ENCODE data around the gene GIPC2.
"Not testable (repeated sequence)": the region's sequence is repeated elsewhere in the genome, so short reads cannot be mapped to it uniquely, and the experiment has no call there.

Gene GIPC2

DNA sequence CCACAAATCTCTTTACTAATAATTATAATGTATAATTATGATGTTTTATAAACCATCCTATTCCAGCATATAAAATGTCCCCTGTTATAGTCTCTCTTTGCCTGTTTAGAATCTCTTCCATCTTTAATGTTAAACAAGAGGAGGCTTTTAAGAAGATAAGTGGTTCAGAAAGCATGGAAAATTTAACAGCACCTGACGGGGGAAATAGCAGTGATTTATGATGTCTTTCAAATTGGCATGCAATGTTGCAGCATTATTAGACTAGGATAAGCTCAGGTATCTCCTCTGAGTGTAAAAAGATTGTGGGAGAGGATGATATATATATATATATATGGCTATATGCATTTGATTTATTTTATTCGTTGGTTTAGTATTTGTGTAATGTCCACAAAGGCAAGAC is 24.4 kb downstream of the GIPC2 start:
- DNase-seq, result no peak

DNA sequence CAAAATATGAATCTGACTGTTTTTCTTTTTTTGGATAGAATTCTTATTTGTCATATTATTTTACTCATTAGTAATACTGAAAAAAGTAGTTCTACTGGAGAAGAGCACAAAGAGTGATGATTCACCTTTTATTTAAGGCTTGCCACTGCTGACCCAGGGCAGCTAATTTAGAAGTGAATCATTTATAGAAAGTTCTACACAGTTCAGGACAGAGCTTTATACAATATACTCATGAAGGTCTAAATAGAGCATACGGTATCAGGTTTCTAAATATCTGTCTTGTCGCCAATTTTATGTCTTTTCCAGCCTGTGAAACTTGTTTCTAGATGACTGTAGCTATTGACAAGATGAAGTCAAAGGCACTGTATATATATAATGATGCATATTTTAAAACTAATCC is 25.0 kb downstream of the GIPC2 start:
- no peak for DNase-seq

- DNase-seq, result no peak
Measured at GRCh38 chr1:78071696-78072095, 25.9 kb downstream of the GIPC2 start.

- DNase-seq, result no peak
Measured at GRCh38 chr1:78072216-78072615, 26.4 kb downstream of the GIPC2 start.

- no peak for DNase-seq
Measured at GRCh38 chr1:78073441-78073840, 27.7 kb downstream of the GIPC2 start.

- no peak for DNase-seq
Measured at GRCh38 chr1:78075621-78076020, 29.9 kb downstream of the GIPC2 start.

DNA sequence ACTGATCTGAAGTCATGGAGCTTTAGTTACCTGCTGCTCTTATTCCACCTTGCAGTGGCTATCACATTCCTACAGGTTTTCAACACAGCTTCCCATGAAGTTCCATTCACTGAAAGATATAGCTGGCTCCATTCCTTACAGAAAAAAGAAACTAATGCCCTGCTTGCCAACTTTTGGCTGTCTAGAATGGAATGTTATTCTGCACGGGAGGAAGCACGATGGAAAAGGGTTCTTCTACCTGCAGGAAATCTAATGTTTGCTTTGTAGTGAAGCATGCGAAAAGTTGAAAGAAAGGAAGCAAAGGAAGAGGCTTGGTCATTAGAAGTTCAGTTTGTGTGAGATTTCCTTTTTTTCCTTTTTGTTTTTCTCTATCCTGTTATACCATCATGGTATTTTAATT is 32.6 kb downstream of the GIPC2 start:
- DNase-seq, result no peak

DNA sequence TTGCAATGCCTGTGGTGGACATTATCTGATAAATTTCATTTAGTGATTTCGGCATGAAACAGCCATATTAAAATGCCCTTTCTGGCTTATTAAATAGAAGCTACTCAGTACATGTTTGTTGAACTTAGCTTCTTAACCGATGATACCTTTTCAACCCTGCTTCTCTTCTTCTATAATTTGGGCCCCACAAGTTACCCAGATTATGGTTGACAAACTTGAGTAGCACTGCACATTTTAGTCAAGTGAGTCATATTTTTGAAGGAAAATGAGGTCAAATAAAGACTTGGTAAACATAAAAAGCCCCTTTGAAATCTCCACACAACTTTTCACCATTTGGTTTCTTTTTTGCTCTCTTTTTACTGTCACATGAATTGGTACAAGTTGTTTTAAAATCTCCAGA is 33.8 kb downstream of the GIPC2 start:
- no peak for DNase-seq

DNA sequence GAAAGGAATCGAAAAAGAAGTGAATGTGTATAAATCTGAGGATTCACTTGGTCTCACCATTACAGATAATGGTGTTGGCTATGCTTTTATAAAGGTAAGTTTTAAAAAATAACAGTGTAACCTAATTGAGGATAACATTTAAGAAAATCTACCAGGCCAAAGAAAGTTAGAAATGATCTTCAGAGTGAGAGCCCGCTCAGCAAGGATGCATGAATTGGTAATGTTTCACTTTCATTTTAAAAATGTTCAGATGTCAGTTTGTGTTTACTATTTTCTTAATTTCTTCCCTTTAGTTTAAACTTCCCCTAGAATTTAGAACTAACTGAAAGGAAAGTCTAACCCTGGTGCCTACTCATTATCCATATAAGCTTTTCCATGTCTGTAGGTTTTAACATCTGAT is 35.0 kb downstream of the GIPC2 start:
- no peak for DNase-seq

DNA sequence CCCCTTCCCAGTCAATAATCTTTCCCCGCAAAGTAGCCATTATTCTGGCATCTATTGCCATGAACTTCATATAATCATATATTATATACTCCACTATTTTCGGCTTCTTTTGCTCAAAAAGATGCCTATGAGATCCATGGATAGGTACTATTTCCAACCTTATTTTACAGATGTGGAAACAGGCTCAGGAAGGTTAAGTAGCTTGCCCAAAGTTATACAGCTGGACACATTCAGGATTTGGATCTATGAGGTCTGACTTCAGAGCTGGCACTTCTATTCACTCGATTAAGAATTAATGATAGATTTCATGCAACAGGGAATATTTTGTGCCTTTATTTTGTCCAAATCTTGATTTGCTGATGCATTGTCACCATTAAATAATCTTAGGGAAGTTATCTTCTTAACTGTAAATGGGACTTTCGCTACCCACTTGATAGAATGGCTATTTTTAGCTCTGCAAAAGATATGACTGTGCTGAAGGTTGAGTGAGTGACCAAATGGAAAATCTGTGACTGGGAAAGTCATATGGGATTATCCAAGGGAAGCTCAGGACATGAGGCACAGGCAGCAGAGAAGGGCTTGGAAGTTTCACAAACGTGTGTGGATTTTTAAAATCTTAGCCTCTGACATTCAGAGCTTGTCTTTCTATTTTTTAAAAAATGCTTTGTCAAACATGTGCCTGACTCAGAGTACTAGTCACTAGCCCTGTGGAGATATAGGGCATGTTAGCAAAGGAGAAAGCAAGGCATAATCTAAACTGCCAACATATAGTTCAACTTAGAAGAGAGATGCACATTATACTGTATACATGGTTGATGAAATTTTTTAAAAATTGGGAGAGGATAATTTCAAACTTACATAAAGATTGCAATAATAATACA is 36.5 kb downstream of the GIPC2 start:
- no peak for DNase-seq

GRCh38 chr1:78084639-78085038 is 38.9 kb downstream of the GIPC2 start:
- DNase-seq, result not testable (repeated sequence)

GRCh38 chr1:78086697-78087096 is 40.9 kb downstream of the GIPC2 start:
- no peak for DNase-seq

- DNase-seq, result no peak
Measured at GRCh38 chr1:78088015-78088414, 42.2 kb downstream of the GIPC2 start.

GRCh38 chr1:78088486-78088885 is 42.7 kb downstream of the GIPC2 start:
- DNase-seq, result no peak

DNA sequence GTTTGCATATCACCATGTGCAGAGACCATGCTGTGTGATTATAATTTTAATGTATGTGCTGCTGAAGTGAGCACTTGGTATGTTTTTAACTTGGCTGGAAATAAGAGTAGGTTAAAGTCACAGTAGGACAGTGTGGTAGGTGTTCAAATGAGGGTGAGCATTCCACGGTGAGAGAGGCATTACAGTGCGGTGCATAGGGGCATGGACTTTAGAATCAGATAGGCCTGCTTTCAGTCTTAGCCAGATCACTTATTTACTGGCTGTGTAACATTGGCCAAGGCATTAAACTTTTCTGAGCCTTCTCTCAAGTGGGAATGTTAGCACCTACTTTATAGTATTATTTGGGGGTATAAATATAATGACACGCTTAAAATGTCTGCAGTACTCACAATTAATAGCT is 43.2 kb downstream of the GIPC2 start:
- no peak for DNase-seq

DNA sequence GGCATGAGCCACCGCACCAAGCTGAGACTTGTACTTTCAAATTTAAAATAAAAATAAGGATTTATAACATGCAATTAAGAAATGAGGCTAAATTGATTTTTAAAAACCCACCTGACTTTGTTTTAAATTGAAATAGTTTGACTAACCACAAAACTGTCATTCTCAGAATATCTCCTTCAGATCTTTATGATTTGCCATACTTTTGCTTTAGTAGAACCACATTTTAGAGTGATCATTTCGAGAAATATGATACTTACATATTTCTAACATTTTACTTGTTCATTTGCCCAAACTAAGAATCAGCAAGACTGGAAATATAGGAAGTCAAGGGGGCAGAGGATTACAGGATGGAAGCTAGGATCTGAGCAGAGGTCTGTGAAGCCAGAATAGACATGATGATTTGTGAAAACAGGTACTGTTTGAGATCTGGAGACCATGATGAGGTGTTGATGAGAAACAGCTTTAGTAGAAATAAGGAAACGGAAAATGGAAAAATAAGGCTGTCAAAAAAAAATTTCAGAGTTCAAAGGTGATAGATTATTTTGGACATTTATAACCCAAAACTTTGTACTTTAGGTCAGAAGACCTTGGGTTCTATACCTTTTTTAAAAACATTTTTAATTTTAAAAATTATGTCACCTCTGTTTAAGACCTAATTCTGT is 44.8 kb downstream of the GIPC2 start:
- DNase-seq, result no peak

DNA sequence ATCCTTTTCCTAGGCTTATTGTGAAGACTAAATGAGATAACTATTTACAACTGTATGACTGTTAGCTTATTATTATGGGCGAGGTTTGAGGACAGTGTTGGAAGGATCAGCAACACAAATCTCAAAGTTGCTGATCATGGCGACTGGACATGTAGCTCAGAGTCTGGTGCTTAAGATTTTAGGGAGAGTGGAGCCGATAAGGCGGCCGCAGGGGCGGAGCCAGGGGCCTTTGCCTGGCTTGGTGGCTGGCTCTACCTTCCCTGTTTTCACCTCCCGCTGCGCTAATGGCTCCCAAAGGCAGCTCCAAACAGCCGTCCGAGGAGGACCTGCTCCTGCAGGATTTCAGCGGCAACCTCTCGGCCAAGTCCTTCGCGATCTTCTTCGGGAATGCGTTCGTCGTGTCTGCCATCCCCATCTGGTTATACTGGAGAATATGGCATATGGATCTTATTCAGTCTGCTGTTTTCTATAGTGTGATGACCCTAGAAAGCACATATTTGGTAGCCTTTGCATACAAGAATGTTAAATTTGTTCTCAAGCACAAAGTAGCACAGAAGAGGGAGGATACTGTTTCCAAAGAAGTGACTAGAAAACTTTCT is 45.5 kb downstream of the GIPC2 start:
- no peak for DNase-seq

- DNase-seq, result no peak
Measured at GRCh38 chr1:78091886-78092285, 46.1 kb downstream of the GIPC2 start.

- no peak for DNase-seq
Measured at GRCh38 chr1:78092643-78093042, 46.9 kb downstream of the GIPC2 start.

- DNase-seq, result no peak
Measured at GRCh38 chr1:78093560-78093959, 47.8 kb downstream of the GIPC2 start.

GRCh38 chr1:78094639-78095038 is 48.9 kb downstream of the GIPC2 start:
- DNase-seq, result no peak

DNA sequence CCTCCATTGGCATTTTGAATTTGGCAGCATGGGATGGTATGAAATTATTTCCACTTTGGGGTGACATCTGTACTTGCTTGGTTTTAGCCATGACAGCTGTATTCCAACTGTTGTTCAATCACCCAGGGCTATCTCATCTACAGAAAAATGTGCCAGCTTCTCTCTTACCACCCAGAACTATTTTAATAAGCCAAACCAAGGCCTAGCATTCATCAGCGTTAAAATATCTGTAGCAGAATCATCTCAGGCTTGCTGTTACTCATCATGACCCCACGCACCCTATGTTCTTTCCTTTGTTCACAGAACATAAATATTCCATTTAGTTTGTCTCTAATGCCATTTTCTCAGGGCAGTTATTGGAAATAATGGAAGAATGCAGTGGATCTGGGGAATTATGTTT is 49.8 kb downstream of the GIPC2 start:
- DNase-seq, result no peak

DNA sequence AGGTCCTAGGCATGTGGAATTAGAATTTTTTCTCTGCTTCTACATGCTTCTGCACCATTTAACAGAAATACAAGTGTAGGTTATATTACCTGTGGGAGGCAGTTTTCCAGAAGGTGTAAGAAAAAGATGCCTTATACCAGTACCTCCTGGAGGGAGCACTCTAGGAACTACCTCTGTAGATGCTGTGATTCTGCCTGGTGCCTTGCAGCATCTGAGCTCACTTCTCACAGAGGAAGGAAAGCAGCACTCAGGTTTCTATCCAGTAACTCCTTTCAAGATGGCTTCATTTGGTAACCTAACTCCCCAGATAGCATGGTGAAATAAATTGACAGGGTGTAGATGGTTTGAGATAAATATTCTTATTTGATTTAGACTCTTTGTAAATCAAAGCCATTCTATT is 50.3 kb downstream of the GIPC2 start:
- no peak for DNase-seq

- DNase-seq, result no peak
Measured at GRCh38 chr1:78096976-78097375, 51.2 kb downstream of the GIPC2 start.

Data from 8988T (cell line).